ENCODE results near the gene AP5Z1.
A peak's percentile ranks its signal among the peaks of the same experiment; 100 is the strongest.

AP5Z1 gene

DNA sequence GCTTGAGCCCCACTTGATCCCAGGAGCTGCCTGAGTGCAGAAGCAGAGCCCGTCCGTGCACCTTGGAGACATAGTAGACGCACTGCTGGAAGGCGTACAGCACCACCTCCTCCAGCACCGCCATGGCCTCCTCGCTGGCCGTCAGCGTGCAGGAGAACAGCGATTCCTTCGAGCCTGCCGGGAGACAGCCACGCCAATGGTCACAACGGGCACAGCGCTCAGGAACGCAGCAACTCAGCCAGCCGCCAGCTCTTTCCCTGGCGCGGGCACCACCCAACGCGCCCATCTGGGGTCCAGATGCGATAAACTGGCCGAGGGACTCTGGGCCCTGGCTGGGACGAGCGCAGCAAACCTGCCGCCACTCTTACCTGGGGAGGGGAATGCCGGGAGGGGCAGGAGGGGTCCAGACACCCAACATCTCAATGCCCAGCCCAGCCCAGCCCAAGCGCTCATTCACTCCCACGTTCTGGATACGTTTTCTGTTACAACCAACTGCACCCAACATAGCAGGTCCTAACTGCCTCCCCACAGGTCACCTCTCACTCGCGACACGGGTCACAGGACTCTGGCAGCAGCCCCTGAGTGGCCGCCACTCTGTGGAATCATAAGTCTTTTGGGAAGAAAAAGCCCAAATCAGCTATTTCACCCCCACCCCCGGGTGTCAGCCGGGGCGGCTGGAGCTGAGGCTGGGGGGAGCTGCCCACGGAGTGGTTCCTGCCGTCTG is 41.9 kb downstream of the AP5Z1 start:
- no peak for FAIRE-seq

DNA sequence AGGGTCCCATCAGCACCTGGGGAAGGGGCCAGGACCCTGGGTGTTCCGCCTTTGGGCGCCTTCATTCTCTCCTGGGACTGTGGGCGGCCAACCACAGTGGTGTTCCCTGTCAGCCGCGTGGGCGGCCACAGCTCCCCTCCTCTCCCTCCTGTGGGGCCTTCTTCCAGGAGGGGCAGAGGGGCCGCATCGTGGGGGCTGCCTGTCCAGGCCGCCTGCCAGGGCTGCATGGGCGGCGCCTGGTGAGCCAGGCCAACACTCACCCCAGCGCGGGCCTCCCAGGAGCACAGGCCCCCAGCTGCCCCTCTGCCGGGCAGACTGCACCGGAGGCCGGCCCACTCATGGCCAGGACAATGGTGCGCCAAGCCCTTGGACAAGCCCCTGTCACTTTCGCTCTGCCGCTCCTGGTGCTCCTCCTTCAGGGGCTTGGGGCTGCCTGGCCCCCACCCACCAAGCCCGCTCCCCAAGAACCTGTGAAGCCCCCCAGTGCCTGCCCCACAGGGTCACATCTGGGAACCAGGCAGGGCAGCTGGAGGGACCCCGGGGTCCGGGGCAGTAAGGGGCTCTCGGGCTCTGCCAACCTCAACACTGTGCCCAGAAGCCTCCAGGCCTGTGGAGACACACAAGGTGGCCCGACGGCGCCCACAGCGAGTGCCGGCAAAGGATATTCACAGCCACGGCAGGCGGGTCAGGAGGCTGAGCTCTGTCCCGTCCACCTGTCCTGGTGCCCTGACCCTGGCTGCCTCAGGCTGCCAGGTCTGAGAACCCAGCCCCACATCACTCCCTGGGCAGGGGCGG is 42.8 kb downstream of the AP5Z1 start:
- DNase-seq (ENCODE audit: insufficient read length, low spot score) (no peak), FAIRE-seq (no peak)
- no peak for TF ChIP-seq POLR2A (IDR thresholded peaks at IDR 0.05; ENCODE audit: low read depth, low read length)

More for the DNA sequence above, 41.9 kb downstream of the AP5Z1 start:
- no peak for TF ChIP-seq POLR2A (IDR thresholded peaks at IDR 0.05; ENCODE audit: low read depth, low read length)
- no peak for DNase-seq (ENCODE audit: insufficient read length, low spot score)

DNA sequence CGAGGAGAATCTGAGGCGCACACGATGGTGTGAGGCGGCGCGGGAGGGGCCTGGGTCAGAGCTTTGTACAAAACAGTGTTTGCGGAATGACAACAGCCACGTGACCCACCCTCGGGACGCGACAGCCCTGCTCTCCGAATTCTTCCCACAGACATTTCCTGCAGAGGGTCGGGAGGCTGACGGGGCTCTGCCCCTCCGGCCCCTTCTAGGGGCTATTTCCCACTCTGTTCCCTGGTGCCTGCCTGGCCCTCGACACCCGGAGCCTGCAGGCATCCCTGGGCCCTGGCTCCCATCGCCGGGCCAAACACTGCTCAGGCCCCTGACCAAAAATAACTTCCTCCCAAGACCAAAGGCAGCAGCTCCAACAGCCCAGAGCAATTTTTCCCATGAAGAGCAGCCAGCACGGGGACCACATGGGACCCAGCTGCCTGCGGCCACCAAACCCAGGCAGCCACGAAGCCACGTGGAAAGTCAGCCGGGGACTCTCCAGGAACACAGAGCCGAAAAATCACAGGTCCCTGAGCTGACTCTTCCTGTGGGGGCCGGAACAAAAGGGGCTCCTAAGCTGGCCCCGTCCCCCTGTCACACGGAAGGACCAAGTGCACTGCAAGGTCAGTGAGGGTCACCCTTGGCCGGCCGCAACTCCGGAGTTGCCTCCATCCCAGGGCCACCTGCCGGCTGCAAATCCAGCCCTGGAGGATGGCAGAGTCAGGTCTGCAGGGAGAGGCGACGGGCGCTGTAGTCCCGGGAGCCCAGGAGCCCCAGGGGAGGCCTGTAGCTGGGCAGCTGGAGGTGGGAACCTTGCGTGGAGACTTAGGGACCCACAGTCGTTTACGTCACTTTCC is 44.4 kb downstream of the AP5Z1 start:
- no peak for TF ChIP-seq POLR2A (IDR thresholded peaks at IDR 0.05; ENCODE audit: low read depth, low read length)
- FAIRE-seq (no peak), DNase-seq (ENCODE audit: insufficient read length, low spot score) (no peak)

DNA sequence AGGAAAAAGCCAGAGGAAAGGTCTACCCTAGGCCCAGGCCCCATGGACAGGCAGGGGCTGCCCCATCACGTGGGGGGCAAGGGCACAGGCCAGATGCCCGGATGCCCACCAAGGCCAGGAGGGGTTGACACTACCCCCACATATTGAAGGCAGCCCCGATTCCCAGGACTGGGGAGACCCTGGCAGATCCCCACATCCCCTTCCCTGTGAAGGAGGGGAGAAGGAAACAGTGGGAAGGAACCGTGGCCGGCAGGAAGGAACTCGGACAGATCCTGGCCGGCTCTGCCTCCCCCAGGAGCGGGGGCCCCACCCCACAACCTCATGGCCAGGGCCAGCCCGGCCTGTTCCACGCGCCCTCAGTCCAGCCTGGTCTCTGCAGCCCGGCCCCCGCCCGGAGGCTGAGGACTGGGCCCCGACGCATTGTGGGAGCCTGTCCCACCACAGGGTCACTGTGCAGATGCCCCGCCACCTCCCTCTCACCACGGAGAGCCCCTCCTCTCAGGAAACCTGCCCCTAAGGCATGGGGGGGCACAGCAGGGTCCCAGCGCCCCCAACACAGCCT is 45.1 kb downstream of the AP5Z1 start:
- FAIRE-seq (no peak), DNase-seq (ENCODE audit: insufficient read length, low spot score) (no peak)
- TF ChIP-seq POLR2A (IDR thresholded peaks at IDR 0.05; ENCODE audit: low read depth, low read length): no peak

DNA sequence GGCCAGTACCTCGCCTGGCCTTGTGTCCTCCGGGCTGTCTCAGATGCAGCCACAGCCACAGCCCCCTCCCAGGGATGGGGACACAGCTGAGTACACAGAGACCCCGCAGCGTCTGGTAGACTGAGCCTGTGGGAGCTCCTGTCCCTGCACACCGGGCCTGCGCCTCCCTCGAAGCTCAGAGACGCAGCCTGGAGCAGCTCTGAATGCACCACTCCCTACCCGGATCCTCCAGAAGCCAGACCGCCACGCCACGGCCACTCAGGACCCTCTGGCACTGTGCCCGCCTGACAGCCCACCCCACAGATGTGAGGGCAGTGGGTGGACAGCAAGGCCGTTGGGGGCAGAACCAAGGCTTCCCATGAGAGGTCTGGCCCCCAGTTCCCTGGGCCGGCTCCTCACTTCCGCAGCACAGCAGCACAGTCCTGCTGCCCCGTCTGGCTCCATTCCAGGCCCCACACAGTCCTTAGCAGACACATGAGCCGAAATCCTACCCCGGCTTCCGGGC is 45.6 kb downstream of the AP5Z1 start:
- no peak for FAIRE-seq
- DNase-seq (ENCODE audit: insufficient read length, low spot score): no peak
- TF ChIP-seq POLR2A (IDR thresholded peaks at IDR 0.05; ENCODE audit: low read depth, low read length): no peak

DNA sequence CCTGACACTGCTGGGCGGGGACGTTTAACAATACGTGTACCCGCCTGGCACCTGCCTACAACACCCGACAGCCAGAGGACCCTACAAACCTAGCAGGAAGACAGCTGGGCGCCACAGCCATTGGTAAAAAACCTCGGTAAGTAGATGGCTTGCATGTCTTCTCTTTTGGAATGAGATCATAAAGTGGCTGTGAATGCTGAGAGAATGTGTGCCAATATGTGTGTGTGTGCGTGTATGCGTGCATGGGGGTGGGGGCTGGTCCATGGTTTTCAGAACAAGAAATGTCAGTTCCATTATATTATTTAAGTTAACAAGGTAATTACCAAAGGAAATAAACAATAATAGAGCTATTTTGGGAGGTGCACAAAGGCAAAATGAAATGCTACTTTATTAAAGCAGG is 47.3 kb downstream of the AP5Z1 start:
- DNase-seq (ENCODE audit: insufficient read length, low spot score): no peak
- no peak for TF ChIP-seq POLR2A (IDR thresholded peaks at IDR 0.05; ENCODE audit: low read depth, low read length)
- FAIRE-seq: no peak

DNA sequence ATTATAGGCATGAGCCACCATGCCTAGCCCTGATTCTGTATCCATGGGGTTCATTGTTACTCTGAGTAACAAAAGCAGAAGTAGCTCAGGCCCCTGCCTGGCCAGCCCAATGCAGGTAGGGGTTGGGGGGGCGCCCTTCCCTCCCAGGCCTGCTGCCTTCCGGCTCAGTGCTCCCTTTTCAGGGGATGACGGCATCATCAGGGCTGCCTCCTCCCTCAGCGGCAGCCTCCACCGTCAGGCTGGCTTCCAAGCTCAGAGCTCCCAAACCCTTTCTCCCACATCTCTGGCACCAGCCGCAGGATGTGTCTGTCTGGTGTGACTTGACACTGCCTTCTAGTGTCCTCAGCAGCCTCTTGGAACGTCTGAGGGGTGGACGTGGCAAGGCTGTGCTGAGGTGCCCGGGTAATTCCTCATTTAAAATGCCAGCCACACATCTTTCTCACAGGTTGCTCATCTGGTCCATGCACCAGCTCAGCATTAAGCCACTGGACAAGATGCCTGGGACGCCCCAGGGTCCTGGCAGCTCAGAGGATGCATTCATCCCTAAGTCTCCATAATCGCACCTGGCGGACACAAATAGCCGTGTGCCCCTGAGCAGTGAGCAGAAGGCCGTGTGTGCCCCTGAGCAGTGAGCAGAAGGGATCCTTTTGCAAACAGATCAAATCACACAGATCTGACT is 48.2 kb downstream of the AP5Z1 start:
- no peak for TF ChIP-seq POLR2A (IDR thresholded peaks at IDR 0.05; ENCODE audit: low read depth, low read length)
- no peak for DNase-seq (ENCODE audit: insufficient read length, low spot score)
- no peak for FAIRE-seq

DNA sequence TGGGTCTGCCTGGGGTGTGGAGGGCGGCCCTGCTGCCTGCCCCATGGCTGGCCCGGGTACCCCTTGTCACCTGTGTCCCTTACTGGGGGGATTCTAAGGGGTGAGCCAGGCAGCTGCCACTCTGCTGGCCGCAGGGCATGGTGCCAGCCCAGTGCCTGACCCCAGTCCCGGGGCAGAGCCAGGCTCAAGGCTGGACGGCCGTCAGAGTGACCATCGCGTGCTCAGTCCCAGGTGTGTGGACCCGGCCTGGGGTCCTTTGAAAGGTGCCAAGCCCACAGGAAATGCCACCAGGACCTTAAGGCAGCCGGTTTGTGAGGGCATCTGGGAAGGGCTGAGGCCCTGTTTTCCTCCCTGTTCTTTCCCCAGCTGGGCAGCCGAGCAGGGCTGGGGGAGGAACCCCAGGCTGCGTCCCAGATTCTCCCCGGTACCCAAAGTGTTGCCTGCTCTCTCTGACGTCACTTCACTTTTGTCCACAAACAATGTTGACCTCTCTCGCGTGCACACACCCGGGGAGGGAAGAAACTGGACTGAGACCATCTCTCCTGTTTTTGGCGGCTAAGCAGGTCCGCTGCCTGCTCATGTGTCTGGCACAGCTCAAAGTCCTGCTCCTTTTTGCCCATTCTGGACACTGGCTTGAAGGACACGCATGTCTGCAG is 48.8 kb downstream of the AP5Z1 start:
- TF ChIP-seq POLR2A (IDR thresholded peaks at IDR 0.05; ENCODE audit: low read depth, low read length): no peak
- no peak for FAIRE-seq

DNA sequence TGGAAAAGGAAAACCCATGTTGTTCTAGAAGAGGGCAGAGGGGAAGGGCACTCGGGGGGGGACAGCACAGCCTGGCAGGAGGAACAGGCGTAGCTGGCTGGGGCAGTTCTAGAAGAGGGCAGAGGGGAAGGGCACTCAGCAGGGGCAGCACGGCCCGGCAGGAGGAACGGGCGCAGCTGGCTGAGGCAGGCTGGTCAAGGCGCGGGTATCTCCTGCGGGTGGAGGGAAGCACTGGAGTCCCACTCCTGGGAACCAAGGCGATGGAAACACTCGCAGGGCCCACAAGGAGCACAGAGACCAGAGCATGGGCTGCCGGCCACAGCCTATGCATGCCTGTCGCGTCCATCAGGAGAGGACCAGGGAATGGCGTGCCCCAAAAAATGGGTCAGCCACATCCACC is 49.7 kb downstream of the AP5Z1 start:
- no peak for FAIRE-seq
- no peak for DNase-seq (ENCODE audit: insufficient read length, low spot score)
- TF ChIP-seq POLR2A (IDR thresholded peaks at IDR 0.05; ENCODE audit: low read depth, low read length): no peak

More for the DNA sequence above, 48.8 kb downstream of the AP5Z1 start:
- DNase-seq (ENCODE audit: insufficient read length, low spot score): no peak

DNA sequence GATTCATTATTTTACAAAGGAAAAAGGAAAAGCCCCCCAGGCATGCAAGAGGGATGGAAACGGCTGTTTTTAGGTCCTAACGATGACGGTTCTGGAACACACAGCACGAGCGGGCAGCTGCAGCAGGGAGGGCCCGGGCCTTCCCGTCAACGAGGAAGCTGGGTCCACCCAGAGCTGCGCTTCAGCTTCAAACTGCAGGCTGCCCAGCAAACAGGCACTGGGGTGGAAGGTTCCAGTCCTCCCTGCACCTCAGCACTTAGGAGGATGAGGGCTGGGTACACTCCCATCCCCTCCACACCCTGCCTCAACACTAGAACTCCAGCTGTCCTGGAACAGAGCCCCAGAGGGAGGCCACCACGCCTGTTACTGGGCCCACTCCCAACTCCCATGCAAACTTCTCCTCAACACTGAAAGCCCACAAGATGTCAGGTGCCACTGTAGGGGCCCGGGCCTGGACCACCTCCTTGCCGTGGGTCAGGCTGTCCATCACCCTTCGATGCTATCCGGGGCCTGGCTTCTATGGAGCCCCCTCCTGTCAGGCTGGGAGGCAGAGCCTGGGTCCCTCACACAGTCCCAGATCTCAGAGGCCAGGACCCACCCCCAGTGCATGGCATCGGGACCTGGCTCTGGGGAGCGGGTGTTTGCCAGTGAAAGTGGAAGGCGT is 53.4 kb downstream of the AP5Z1 start:
- no peak for FAIRE-seq
- no peak for TF ChIP-seq POLR2A (IDR thresholded peaks at IDR 0.05; ENCODE audit: low read depth, low read length)
- DNase-seq (ENCODE audit: insufficient read length, low spot score): no peak

DNA sequence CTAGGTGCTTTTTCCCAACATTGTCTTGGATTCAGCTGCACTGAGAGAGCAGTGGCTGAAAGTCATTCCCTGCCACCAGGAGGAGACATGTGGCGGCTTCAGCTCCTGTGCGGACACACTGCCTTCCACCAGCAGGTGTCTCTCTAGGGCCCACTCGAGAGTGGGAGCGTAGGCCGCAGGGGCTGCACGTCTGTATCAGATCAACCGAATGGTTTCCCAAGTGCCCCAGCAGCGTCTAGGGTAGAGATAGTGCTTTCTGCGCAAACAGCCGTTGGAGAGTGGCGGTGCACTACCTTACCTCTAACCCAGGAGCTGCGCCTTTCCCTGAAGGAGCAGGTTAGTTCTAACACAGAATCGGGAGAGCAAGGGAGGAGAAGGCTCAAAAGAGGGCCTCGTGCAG is 54.8 kb downstream of the AP5Z1 start:
- DNase-seq (ENCODE audit: insufficient read length, low spot score) (peak; percentile 73), FAIRE-seq (no peak)
- TF ChIP-seq POLR2A (IDR thresholded peaks at IDR 0.05; ENCODE audit: low read depth, low read length): no peak
